Measurements from ENCODE around the gene P4HA1. TPM values are rescaled to one million over a fixed set of nuclear protein-coding genes. Genes with fewer than 3 reads are reported as not detected.

Gene P4HA1
- total RNA-seq, 4 donors from 2014 or later, result 20.3 to 43.4 (median 34.6) TPM

- TF ChIP-seq CTCF (IDR thresholded peaks at IDR 0.05; ENCODE audit: low read depth), result no peak
Measured at GRCh38 chr10:73092830-73093229, 3.8 kb downstream of the P4HA1 start.

GRCh38 chr10:73088304-73088703 lies 8.4 kb downstream of the P4HA1 start:
- TF ChIP-seq CTCF (IDR thresholded peaks at IDR 0.05; ENCODE audit: low read depth), result no peak

GRCh38 chr10:73086816-73087215 lies 9.8 kb downstream of the P4HA1 start:
- no peak for TF ChIP-seq CTCF (IDR thresholded peaks at IDR 0.05; ENCODE audit: low read depth)

DNA sequence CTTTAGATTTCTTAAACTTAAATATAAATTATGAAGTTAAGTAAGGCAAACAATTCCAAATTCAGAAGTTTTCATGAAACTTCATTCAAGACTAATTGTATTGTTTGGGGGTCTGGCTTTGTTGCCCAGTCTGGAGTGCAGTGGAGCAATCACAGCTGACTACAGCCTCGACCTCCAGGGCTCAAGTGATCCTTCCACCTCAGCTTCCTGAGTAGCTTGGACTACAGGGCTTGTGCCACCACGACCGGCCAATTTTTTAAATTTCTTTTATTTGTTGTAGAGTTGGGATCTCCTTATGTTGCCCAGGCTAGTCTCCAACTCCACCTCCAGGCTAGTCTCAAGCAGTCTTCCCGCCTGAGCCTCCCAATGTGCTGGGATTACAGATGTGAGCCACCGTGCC lies 12.5 kb downstream of the P4HA1 start:
- no peak for TF ChIP-seq CTCF (IDR thresholded peaks at IDR 0.05; ENCODE audit: low read depth)

DNA sequence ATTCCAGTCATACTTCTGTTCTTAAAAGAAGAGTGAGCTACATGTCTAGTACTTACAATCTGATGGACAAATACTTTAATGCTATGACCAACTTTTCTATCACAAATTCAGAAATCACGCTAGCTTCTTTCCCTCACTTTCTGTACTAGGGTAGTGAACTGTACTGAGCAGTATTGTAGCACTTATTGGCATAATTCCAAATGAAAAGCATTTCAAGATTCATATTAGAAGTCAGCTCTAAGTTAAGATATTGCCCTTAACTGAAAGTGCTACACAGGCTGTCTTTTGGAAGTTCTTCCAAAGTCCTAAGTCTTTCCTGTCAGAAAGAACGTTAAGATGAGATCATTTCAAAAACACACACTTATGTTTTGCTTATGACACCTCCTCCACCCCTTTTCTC lies 13.4 kb downstream of the P4HA1 start:
- no peak for TF ChIP-seq CTCF (IDR thresholded peaks at IDR 0.05; ENCODE audit: low read depth)

GRCh38 chr10:73079779-73080541 lies 16.7 kb downstream of the P4HA1 start:
- no peak for TF ChIP-seq CTCF (IDR thresholded peaks at IDR 0.05; ENCODE audit: low read depth)

- TF ChIP-seq CTCF (IDR thresholded peaks at IDR 0.05; ENCODE audit: low read depth), result no peak
Measured at GRCh38 chr10:73076360-73077183, 20.1 kb downstream of the P4HA1 start.

All from subcutaneous adipose tissue (tissue), 4 donors.